Gastroesophageal sphincter (tissue), 3 donors: Measurements from ENCODE around the gene CMTM6.

Source experiments
- CTCF ChIP-seq, 4 experiments: fragments of 200-600 bp in 2 of 4; fragments of 450-650 bp in 2 of 4; sonication (generic) in 1 of 4; IDR thresholded peaks; one replicate each; pipeline ENCODE4 v1.5.1; 2017 to 2019; ENCODE audit warnings: antibody characterized with exemption in 4 of 4, mild to moderate bottlenecking in 2 of 4, moderate library complexity in 2 of 4
- EP300 ChIP-seq: sonication (generic); formaldehyde crosslinking; IDR thresholded peaks from one replicate; pipeline ENCODE4 v1.6.1; 2017; ENCODE audit warnings: antibody characterized with exemption, mild to moderate bottlenecking
- POLR2A ChIP-seq, 2 donors: fragments of 450-650 bp; IDR thresholded peaks; one replicate each; pipeline ENCODE4 v1.6.1; 2017; ENCODE audit warnings: antibody characterized with exemption in 2 of 2, mild to moderate bottlenecking in 2 of 2, moderate library complexity in 1 of 2
- POLR2AphosphoS5 ChIP-seq: sonication (generic); formaldehyde crosslinking; IDR thresholded peaks from one replicate; pipeline ENCODE4 v1.6.1; 2017; ENCODE audit warnings: antibody characterized with exemption

GRCh38 chr3:32459450-32459849 is 43.2 kb downstream of the CMTM6 start:
- TF ChIP-seq CTCF (IDR thresholded peaks at IDR 0.05) = no peak
- TF ChIP-seq POLR2AphosphoS5 = no peak
- TF ChIP-seq POLR2A (IDR thresholded peaks at IDR 0.05) = no peak
- TF ChIP-seq EP300 = no peak
